Measurements from ENCODE around the gene CLC. TPM values are rescaled to one million over a fixed set of nuclear protein-coding genes. Genes with fewer than 3 reads are reported as not detected.
"Not testable (repeated sequence)": the region's sequence is repeated elsewhere in the genome, so short reads cannot be mapped to it uniquely, and the experiment has no call there.

The CLC gene
- total RNA-seq, 1 donor from 2014 or later, result 1.4 TPM

DNA sequence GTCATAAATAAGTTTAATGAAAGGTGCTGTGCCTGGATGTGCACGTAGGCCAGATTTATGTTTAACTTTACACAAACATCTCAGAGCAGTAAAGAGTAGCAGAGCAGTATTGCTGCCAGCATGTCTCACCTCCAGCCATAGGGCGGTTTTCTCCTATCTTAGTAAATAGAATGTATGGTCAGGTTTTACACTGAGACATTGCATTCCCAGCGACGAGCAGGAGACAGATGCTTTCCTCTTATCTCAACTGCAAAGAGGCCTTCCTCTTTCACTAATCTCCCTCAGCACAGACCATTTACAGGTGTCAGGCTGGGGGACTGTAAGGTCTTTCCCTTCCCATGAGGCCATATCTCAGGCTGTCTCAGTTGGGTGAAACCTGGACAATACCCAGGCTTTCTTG is 49.2 kb downstream of the CLC start:
- intact Hi-C loops (cut with DNase I); DNase-seq (ENCODE audit: low spot score): not testable (repeated sequence)

GRCh38 chr19:39686739-39687138 is 51.1 kb downstream of the CLC start:
- DNase-seq (ENCODE audit: low spot score) (no peak), ATAC-seq (no peak)
- intact Hi-C loops (cut with DNase I), result no loop called here

More for the DNA sequence above, 49.2 kb downstream of the CLC start:
- not testable (repeated sequence) for ATAC-seq

DNA sequence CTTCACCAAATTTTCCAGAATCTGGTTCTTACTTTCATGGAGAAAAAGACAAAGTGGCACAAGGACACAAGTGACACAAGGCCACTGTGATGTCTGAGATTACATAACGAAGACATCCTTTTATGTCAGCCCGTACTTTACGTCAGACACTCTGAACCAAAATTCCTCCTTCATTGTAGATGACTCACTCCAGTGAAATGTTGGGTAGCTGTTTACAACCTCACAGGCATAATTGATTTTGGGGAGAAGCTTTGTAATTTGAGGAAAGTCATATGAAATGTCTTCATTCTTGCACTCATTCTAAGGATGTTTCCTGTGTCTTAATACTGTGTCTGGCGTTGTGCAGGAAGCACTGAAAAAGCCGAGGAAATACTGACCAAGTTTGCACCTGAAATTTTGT is 53.6 kb downstream of the CLC start:
- intact Hi-C loops (cut with DNase I), result no loop called here
- ATAC-seq, result no peak
- DNase-seq (ENCODE audit: low spot score), result no peak

- intact Hi-C loops (cut with DNase I), result no loop called here
- DNase-seq (ENCODE audit: low spot score) (no peak), ATAC-seq (no peak)
Observed at GRCh38 chr19:39681416-39681815, 56.4 kb downstream of the CLC start.

Other genes with a start within 250 kb of the CLC start
- not detected for gene DLL3, start 239.1 kb downstream of the CLC start, total RNA-seq
- not detected for gene SELENOV, start 222.9 kb downstream of the CLC start, total RNA-seq
- 4.3 TPM for gene EID2B, start 205.2 kb downstream of the CLC start, total RNA-seq
- 11.8 TPM for gene EID2, start 197.9 kb downstream of the CLC start, total RNA-seq
- not detected for gene LGALS13, start 135.5 kb downstream of the CLC start, total RNA-seq
- not detected for gene LGALS16, start 82.1 kb downstream of the CLC start, total RNA-seq
- not detected for gene LGALS14, start 33.5 kb downstream of the CLC start, total RNA-seq
- gene LEUTX, start 40.8 kb upstream of the CLC start, total RNA-seq, result not detected
- 18.3 TPM for gene DYRK1B, start 96.1 kb upstream of the CLC start, total RNA-seq
- gene FBL, start 108.3 kb upstream of the CLC start, total RNA-seq, result 132 TPM
- gene FCGBP, start 196.6 kb upstream of the CLC start, total RNA-seq, result 83.1 TPM
- gene PSMC4, start 233.1 kb upstream of the CLC start, total RNA-seq, result 49.3 TPM